Neural progenitor cell (in vitro differentiated cells): ENCODE results near the gene GJB1. TPM values are rescaled to one million over a fixed set of nuclear protein-coding genes. Genes with fewer than 3 reads are reported as not detected.

Experiments used
- DNase-seq: peaks from one replicate; pipeline ENCODE4 v3.0.0-alpha.2; 2016; ENCODE audit warnings: low spot score
- H2AFZ ChIP-seq: fragments of 200-600 bp; sonication (generic); replicated peaks from 2 replicates; pipeline ENCODE4 v1.6.1; 2016; ENCODE audit warnings: antibody characterized with exemption
- H3F3A ChIP-seq: fragments of 200-600 bp; sonication (generic); 2 replicates; pipeline ENCODE4 v1.6.1; 2016; ENCODE audit warnings: antibody characterized with exemption, low read depth
- H3K27ac ChIP-seq: fragments of 200-600 bp; sonication (generic); 2 replicates; pipeline ENCODE4 v1.5.1; 2016; ENCODE audit warnings: mild to moderate bottlenecking
- H3K27me3 ChIP-seq: fragments of 200-600 bp; sonication (generic); 2 replicates; pipeline ENCODE4 v1.6.1; 2016; ENCODE audit warnings: mild to moderate bottlenecking, moderate library complexity
- H3K36me3 ChIP-seq: fragments of 200-600 bp; sonication (generic); 2 replicates; pipeline ENCODE4 v1.5.1; 2016
- H3K4me1 ChIP-seq: fragments of 200-600 bp; sonication (generic); 2 replicates; pipeline ENCODE4 v1.6.1; 2016; ENCODE audit warnings: mixed run types
- H3K4me2 ChIP-seq: fragments of 200-600 bp; sonication (generic); 2 replicates; pipeline ENCODE4 v1.6.1; 2016
- H3K4me3 ChIP-seq: fragments of 200-600 bp; sonication (generic); 2 replicates; pipeline ENCODE4 v1.5.1; 2016
- H3K79me2 ChIP-seq: fragments of 200-600 bp; sonication (generic); 2 replicates; pipeline ENCODE4 v1.6.1; 2016; ENCODE audit warnings: low read depth
- H3K9ac ChIP-seq: fragments of 200-600 bp; sonication (generic); 2 replicates; pipeline ENCODE4 v1.6.1; 2016
- H3K9me3 ChIP-seq: fragments of 200-600 bp; sonication (generic); 2 replicates; pipeline ENCODE4 v1.5.1; 2016; ENCODE audit warnings: low read depth
- H4K20me1 ChIP-seq: fragments of 200-600 bp; sonication (generic); 2 replicates; pipeline ENCODE4 v1.6.1; 2016; ENCODE audit warnings: low read depth
- H3K27ac Mint-ChIP-seq: 3 replicates; pipeline ENCODE4 v1.8.0; 2021; ENCODE audit warnings: mixed read lengths
- H3K27me3 Mint-ChIP-seq: 2 replicates; pipeline ENCODE4 v1.8.0; 2022; ENCODE audit warnings: low read depth, mild to moderate bottlenecking, inconsistent platforms, moderate library complexity, mixed read lengths; ENCODE audit not compliant: insufficient read depth
- H3K36me3 Mint-ChIP-seq: 3 replicates; pipeline ENCODE4 v1.8.0; 2021; ENCODE audit warnings: mixed read lengths
- H3K4me1 Mint-ChIP-seq: 3 replicates; pipeline ENCODE4 v1.8.0; 2021; ENCODE audit warnings: mixed read lengths
- H3K4me3 Mint-ChIP-seq: 3 replicates; pipeline ENCODE4 v1.8.0; 2021; ENCODE audit warnings: mild to moderate bottlenecking, moderate library complexity, mixed read lengths
- H3K9me3 Mint-ChIP-seq: 3 replicates; pipeline ENCODE4 v1.8.0; 2020; ENCODE audit warnings: mixed read lengths
- EZH2 ChIP-seq: fragments of 200-600 bp; sonication (generic); IDR thresholded peaks from 2 replicates; pipeline ENCODE4 v1.6.1; 2017; ENCODE audit warnings: antibody characterized with exemption, mild to moderate bottlenecking, moderate library complexity
- EZH2phosphoT487 ChIP-seq: fragments of 200-600 bp; sonication (generic); IDR thresholded peaks from 2 replicates; pipeline ENCODE4 v1.6.1; 2017; ENCODE audit warnings: antibody characterized with exemption
- total RNA-seq: library from RNA; depleted of rRNA; stranded (reverse); fragments of >200 nt; gene quantifications from 2 replicates; pipeline ENCODE4 v1.2.3, GENCODE V29; 2015; ENCODE audit warnings: low replicate concordance
- TF ChIP-seq, protein P1 (sequence below): fragments of 200-600 bp; sonication (generic); IDR thresholded peaks from 2 replicates; pipeline ENCODE4 v1.5.1; 2017; ENCODE audit warnings: antibody characterized with exemption, mild to moderate bottlenecking

Gene GJB1
- total RNA-seq, 1 donor from 2014 or later = not detected

DNA sequence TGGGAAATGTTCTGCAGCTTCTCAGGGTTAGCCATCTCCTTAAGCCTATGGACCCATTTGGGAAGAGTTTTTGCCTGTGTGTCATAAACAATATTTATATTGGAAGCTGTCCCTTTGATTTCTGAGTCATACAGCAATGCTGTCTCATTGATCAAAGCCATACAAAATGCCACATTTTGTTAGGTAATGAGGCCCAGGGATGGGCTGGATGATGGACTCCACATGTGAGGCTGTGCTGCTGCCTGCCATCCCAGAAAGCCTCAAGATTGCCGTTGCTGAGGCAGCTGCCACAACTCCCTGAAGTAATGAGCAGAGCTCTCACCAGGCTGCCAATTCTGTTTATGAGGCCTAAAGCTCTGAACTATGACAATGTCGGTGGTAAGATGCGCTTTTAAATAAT, 12.2 kb upstream of the GJB1 start:
- H3K9me3 ChIP-seq = no peaks in the 10 kb centered on the region
- H3K27ac ChIP-seq = no peak overlapping the region
- no peaks in the 10 kb centered on the region for H3K4me1 Mint-ChIP-seq
- H3K27ac Mint-ChIP-seq = no peak overlapping the region
- no peak overlapping the region for H3K4me2 ChIP-seq
- no peaks in the 10 kb centered on the region for H3K36me3 Mint-ChIP-seq
- H3F3A ChIP-seq = no peaks in the 10 kb centered on the region
- H3K4me1 ChIP-seq = no peaks in the 10 kb centered on the region
- H3K4me3 ChIP-seq = no peak overlapping the region
- H3K27me3 Mint-ChIP-seq = peaks cover 2% of the 10 kb centered on the region
- no peaks in the 10 kb centered on the region for H3K27me3 ChIP-seq
- H3K36me3 ChIP-seq = no peaks in the 10 kb centered on the region
- H3K79me2 ChIP-seq = no peaks in the 10 kb centered on the region
- no peak overlapping the region for H3K9ac ChIP-seq
- H4K20me1 ChIP-seq = no peaks in the 10 kb centered on the region
- DNase-seq = no peak
- no peak overlapping the region for H2AFZ ChIP-seq
- peaks cover 12% of the 10 kb centered on the region for H3K9me3 Mint-ChIP-seq
- TF ChIP-seq, protein P1, sequence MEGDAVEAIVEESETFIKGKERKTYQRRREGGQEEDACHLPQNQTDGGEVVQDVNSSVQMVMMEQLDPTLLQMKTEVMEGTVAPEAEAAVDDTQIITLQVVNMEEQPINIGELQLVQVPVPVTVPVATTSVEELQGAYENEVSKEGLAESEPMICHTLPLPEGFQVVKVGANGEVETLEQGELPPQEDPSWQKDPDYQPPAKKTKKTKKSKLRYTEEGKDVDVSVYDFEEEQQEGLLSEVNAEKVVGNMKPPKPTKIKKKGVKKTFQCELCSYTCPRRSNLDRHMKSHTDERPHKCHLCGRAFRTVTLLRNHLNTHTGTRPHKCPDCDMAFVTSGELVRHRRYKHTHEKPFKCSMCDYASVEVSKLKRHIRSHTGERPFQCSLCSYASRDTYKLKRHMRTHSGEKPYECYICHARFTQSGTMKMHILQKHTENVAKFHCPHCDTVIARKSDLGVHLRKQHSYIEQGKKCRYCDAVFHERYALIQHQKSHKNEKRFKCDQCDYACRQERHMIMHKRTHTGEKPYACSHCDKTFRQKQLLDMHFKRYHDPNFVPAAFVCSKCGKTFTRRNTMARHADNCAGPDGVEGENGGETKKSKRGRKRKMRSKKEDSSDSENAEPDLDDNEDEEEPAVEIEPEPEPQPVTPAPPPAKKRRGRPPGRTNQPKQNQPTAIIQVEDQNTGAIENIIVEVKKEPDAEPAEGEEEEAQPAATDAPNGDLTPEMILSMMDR = no peak
- TF ChIP-seq EZH2 = no peak
- TF ChIP-seq EZH2phosphoT487 = no peak
- H3K4me3 Mint-ChIP-seq = no peak overlapping the region

- Histone ChIP-seq H3K4me2 (no peak overlapping the region), H2AFZ (no peak overlapping the region), H3F3A (no peaks in the 10 kb centered on the region), H3K79me2 (no peaks in the 10 kb centered on the region), H3K36me3 (no peaks in the 10 kb centered on the region), H3K9me3 (no peaks in the 10 kb centered on the region), H4K20me1 (no peaks in the 10 kb centered on the region), H3K9ac (no peak overlapping the region), H3K4me3 (no peak overlapping the region), H3K4me1 (no peaks in the 10 kb centered on the region), H3K27me3 (no peaks in the 10 kb centered on the region), H3K27ac (no peak overlapping the region)
- Mint-ChIP-seq H3K9me3 (peaks cover 10% of the 10 kb centered on the region), H3K36me3 (no peaks in the 10 kb centered on the region), H3K4me1 (peaks cover 7% of the 10 kb centered on the region), H3K27ac (no peak overlapping the region), H3K27me3 (peaks cover 2% of the 10 kb centered on the region), H3K4me3 (no peak overlapping the region)
- DNase-seq = no peak
- TF ChIP-seq, protein P1 = no peak
- no peak for TF ChIP-seq EZH2
- TF ChIP-seq EZH2phosphoT487 = no peak
These were observed 10.5 kb upstream of the GJB1 start for GRCh38 chrX:71212536-71212935.

DNA sequence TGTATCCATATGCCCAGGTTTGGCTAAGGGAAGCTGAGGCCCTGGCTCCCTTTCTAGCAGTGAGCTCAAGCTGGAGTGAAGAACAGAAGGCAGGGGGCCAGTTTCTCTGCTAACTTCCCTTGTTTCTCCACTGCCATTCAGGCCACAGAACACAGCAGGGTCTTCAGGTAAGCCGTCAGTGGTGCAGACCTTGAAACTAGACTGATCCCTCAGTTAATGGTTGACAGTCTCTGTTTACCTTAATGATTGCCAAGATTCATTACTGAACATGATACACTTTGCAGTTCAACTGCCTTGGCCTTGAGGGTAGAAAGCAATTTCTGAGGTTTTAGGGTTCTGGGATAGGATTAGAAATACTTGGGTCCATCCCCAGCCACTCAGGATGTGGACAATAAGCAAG, 8.9 kb upstream of the GJB1 start:
- H3K79me2 ChIP-seq = no peaks in the 10 kb centered on the region
- H3K4me3 ChIP-seq = no peak overlapping the region
- H3K36me3 ChIP-seq = no peaks in the 10 kb centered on the region
- no peaks in the 10 kb centered on the region for H4K20me1 ChIP-seq
- no peaks in the 10 kb centered on the region for H3F3A ChIP-seq
- H3K9ac ChIP-seq = no peak overlapping the region
- H2AFZ ChIP-seq = no peak overlapping the region
- H3K27me3 ChIP-seq = no peaks in the 10 kb centered on the region
- no peak overlapping the region for H3K4me3 Mint-ChIP-seq
- DNase-seq = no peak
- no peaks in the 10 kb centered on the region for H3K9me3 ChIP-seq
- no peak overlapping the region for H3K27ac Mint-ChIP-seq
- H3K9me3 Mint-ChIP-seq = peaks cover 10% of the 10 kb centered on the region
- no peaks in the 10 kb centered on the region for H3K36me3 Mint-ChIP-seq
- TF ChIP-seq EZH2phosphoT487 = no peak
- TF ChIP-seq, protein P1 = no peak
- no peak for TF ChIP-seq EZH2
- no peaks in the 10 kb centered on the region for H3K4me1 ChIP-seq
- no peak overlapping the region for H3K27ac ChIP-seq
- peaks cover 7% of the 10 kb centered on the region for H3K4me1 Mint-ChIP-seq
- no peak overlapping the region for H3K4me2 ChIP-seq
- H3K27me3 Mint-ChIP-seq = peaks cover 2% of the 10 kb centered on the region
